A549 (cell line): Measurements from ENCODE around the gene PTGER3. TPM values are rescaled to one million over a fixed set of nuclear protein-coding genes. Genes with fewer than 3 reads are reported as not detected.

Experiments used
- ATAC-seq, 2 experiments: fragments of 200-7000 bp in 1 of 2; fragments of >200 bp in 1 of 2; cut with Nextera tagmentation in 1 of 2; cut with Tn5 transposase in 1 of 2; 3 replicates each; pipeline versions ENCODE4 v1.8.0 to v1.9.1; 2018 to 2020; ENCODE audit warnings: mild to moderate bottlenecking in 1 of 2, moderate library complexity in 1 of 2
- CTCF ChIA-PET: fragments of 300-600 bp; sonication (Branson Sonifier 250); formaldehyde crosslinking; extraction: SDS; loops from one replicate; lab custom pipeline; 2021; ENCODE audit warnings: antibody characterized with exemption, inconsistent platforms; lab: Yijun Ruan, JAX
- POLR2A ChIA-PET: fragments of 350-600 bp; formaldehyde crosslinking; extraction: SDS; loops from one replicate; lab custom pipeline; 2021; ENCODE audit warnings: antibody characterized with exemption, inconsistent platforms; lab: Yijun Ruan, JAX
- DNase-seq, 2 experiments: peaks; one replicate each; pipeline versions ENCODE4 v3.0.0 to v3.0.0-alpha.2; 2011 to 2016; ENCODE audit warnings: low read depth in 1 of 2, low spot score in 1 of 2
- FAIRE-seq: peaks from 2 replicates; lab custom pipeline; 2011; peaks lifted over from hg19 to GRCh38; lab: Jason Lieb, UNC
- H3K27ac ChIP-seq, 2 experiments: fragments of >200 bp; sonication (Bioruptor Twin); formaldehyde crosslinking; 3 replicates each; pipeline ENCODE4 v1.5.1; 2016 to 2017
- H3K4me1 ChIP-seq: fragments of >200 bp; sonication (Bioruptor Twin); formaldehyde crosslinking; 3 replicates; pipeline ENCODE4 v1.6.1; 2016
- H3K4me2 ChIP-seq: fragments of >200 bp; sonication (Bioruptor Twin); formaldehyde crosslinking; 3 replicates; pipeline ENCODE4 v1.6.1; 2016
- H3K4me3 ChIP-seq: fragments of >200 bp; sonication (Bioruptor Twin); formaldehyde crosslinking; 3 replicates; pipeline ENCODE4 v1.5.1; 2016
- H3K9me3 ChIP-seq: fragments of >200 bp; sonication (Bioruptor Twin); formaldehyde crosslinking; 3 replicates; pipeline ENCODE4 v1.6.1; 2016
- CBX2 ChIP-seq: fragments of 200-600 bp; sonication (generic); IDR thresholded peaks from 2 replicates; pipeline ENCODE4 v1.6.1; 2016; ENCODE audit warnings: low read depth, mild to moderate bottlenecking, borderline replicate concordance
- CBX8 ChIP-seq: fragments of 200-600 bp; sonication (generic); IDR thresholded peaks from 2 replicates; pipeline ENCODE4 v1.6.1; 2016
- CEBPB ChIP-seq, 2 experiments: fragments of >200 bp in 1 of 2; sonication (Bioruptor Twin) in 1 of 2; formaldehyde crosslinking in 1 of 2; IDR thresholded peaks; 2 replicates each; pipeline ENCODE4 v1.6.1; 2012 to 2016
- CHD2 ChIP-seq: fragments of 150-350 bp; IDR thresholded peaks from 2 replicates; pipeline ENCODE4 v1.6.1; 2014; ENCODE audit warnings: low read length; ENCODE audit not compliant: partially characterized antibody
- FOSL2 ChIP-seq, 2 experiments: fragments of 450-650 bp in 1 of 2; fragments of >200 bp in 1 of 2; sonication (Bioruptor Twin) in 1 of 2; formaldehyde crosslinking; IDR thresholded peaks; 2 replicates each; pipeline versions ENCODE4 v1.5.0 to v1.6.1; 2016 to 2020; ENCODE audit warnings: mild to moderate bottlenecking in 1 of 2, moderate library complexity in 1 of 2
- FOXS1 ChIP-seq: fragments of 250-450 bp; sonication (Bioruptor Pico); IDR thresholded peaks from 2 replicates; pipeline ENCODE4 v1.5.0; 2020; ENCODE audit warnings: mild to moderate bottlenecking, moderate library complexity
- HDAC2 ChIP-seq: fragments of 200-600 bp; sonication (generic); IDR thresholded peaks from 2 replicates; pipeline ENCODE4 v1.6.1; 2016
- KDM1A ChIP-seq: fragments of 200-600 bp; sonication (generic); IDR thresholded peaks from 2 replicates; pipeline ENCODE4 v1.6.1; 2016; ENCODE audit warnings: low read depth, mild to moderate bottlenecking
- MAFK ChIP-seq: fragments of 450-650 bp; IDR thresholded peaks from 2 replicates; pipeline ENCODE4 v1.6.1; 2014; ENCODE audit not compliant: partially characterized antibody
- MAZ ChIP-seq: fragments of 150-350 bp; IDR thresholded peaks from 2 replicates; pipeline ENCODE4 v1.6.1; 2014; ENCODE audit warnings: antibody characterized with exemption, low read depth, low read length, borderline replicate concordance
- NPAS2 ChIP-seq: fragments of 250-450 bp; sonication (Bioruptor Pico); IDR thresholded peaks from 2 replicates; pipeline ENCODE4 v1.8.0; 2022; ENCODE audit warnings: mild to moderate bottlenecking, moderate library complexity, borderline replicate concordance
- POLR2AphosphoS2 ChIP-seq: conservative IDR thresholded peaks from 2 replicates; pipeline ENCODE4 v1.6.1; 2012; ENCODE audit warnings: low read length, improper control_type of control experiment, inconsistent platforms
- RNF2 ChIP-seq: fragments of 200-600 bp; sonication (generic); IDR thresholded peaks from 2 replicates; pipeline ENCODE4 v1.6.1; 2016; ENCODE audit warnings: low read depth, mild to moderate bottlenecking, antibody characterized with exemption, moderate library complexity, borderline replicate concordance
- SREBF2 ChIP-seq: fragments of 450-650 bp; IDR thresholded peaks from 2 replicates; pipeline ENCODE4 v1.6.1; 2014; ENCODE audit warnings: mild to moderate bottlenecking, moderate library complexity
- TFCP2L1 ChIP-seq: fragments of 250-450 bp; sonication (Bioruptor Pico); IDR thresholded peaks from 2 replicates; pipeline ENCODE4 v1.5.0; 2021; ENCODE audit warnings: mild to moderate bottlenecking
- ZSCAN20 ChIP-seq: fragments of 250-450 bp; sonication (Bioruptor Pico); IDR thresholded peaks from 2 replicates; pipeline ENCODE4 v1.8.0; 2022; ENCODE audit warnings: mild to moderate bottlenecking, moderate library complexity
- WGBS: methylation state at CpG from one replicate; pipeline ENCODE4 v1.1.6; 2017; ENCODE audit errors: missing lambda C conversion rate; 5-methylcytosine and 5-hydroxymethylcytosine counted together
- polyA plus RNA-seq, 4 experiments: library from polyadenylated mRNA; depleted of rRNA in 3 of 4; stranded (reverse); fragments of >200 nt; fragmentation: RNase III in 1 of 4; extraction: RNeasy Plus Mini Kit Qiagen cat#74134 plus additional on column Dnase treatment in 1 of 4; gene quantifications; 2 replicates in 3 of 4; 3 replicates in 1 of 4; pipeline ENCODE4 v1.2.3, GENCODE V29; 2011 to 2017
- TF ChIP-seq, protein P1 (sequence below): IDR thresholded peaks from 2 replicates; pipeline ENCODE4 v1.6.1; 2012
- TF ChIP-seq, protein P2 (sequence below): fragments of 250-450 bp; sonication (Bioruptor Pico); IDR thresholded peaks from 2 replicates; pipeline ENCODE4 v1.5.0; 2020; ENCODE audit warnings: low read depth, mild to moderate bottlenecking, moderate library complexity
- TF ChIP-seq, protein P3 (sequence below): fragments of 450-650 bp; IDR thresholded peaks from 2 replicates; pipeline ENCODE4 v1.6.1; 2014; ENCODE audit warnings: antibody characterized with exemption
- TF ChIP-seq, protein P4 (sequence below): IDR thresholded peaks from 2 replicates; pipeline ENCODE4 v1.6.1; 2012

The PTGER3 gene
- polyA plus RNA-seq, 2 of the 4 experiments (the other 2 are of a cell fraction), result not detected

DNA sequence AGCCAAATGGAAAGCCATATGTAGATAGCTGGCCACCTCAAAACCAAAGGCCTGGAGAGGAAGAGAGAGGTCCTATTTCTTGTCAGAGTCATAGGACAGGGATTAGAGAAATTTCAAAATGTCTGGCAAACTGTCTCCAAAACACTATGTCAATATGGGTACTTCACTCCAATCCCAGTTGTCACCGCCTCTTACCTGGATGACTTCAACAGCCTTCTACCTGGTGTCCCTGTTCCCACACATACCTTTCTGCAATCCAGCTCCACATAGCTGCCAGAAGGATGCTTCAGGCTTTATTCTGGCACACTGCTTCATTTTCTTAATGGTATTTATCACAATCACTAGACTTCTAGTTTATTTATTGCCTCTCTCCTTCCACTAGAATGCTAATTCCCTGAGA, 14.5 kb downstream of the PTGER3 start (continued):
- TF ChIP-seq CHD2 (no peak), POLR2AphosphoS2 (no peak), CBX2 (no peak), CBX8 (no peak)

DNA sequence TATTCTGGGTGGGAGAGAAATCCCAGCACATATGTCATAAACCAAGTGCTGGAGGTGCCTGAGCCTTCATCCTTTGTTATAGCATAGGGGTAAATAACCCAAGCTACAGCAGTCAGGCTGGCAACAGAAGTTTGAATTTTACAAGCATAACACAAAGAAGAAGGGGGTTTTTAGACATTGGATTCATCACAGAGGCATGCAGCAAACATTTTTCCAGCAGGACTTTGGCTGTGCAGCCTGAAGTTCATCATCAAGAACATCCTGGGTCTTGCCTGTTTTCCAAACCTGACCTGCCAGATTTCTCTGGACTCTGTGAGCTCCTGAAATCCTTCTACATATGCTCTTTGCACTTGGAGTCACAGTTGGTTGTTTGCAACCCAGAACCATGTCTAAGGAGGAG, 16.2 kb downstream of the PTGER3 start:
- no peak for DNase-seq
- ATAC-seq, result no peak
- TF ChIP-seq MAFK, result no peak
- TF ChIP-seq NPAS2, result no peak
- no peaks in the 10 kb centered on the region for H3K4me1 ChIP-seq
- no peak overlapping the region for H3K4me2 ChIP-seq
- H3K9me3 ChIP-seq, result no peaks in the 10 kb centered on the region
- no peak overlapping the region for H3K4me3 ChIP-seq
- FAIRE-seq, result no peak
- no peak overlapping the region for H3K27ac ChIP-seq
- ChIA-PET CTCF (no interaction called here), POLR2A (no interaction called here)

DNA sequence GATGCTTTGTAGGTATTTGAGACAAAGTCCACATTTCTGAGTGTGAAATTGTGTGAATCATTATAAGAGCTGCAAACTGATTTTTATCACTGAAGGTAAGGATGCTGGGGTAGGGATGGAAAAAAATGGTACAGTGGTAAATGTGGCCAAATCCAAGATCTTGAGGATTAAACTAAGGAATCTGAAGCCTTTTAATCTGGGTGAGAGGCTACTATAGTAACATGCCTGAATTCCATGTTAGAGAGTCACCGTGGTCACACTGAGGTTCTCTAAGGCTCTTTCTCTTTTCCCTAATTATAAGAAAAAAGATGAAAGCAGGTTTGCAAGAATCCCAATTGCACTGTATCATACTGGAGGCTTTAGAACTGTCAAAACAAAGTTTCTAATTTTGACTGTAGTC, 17.6 kb downstream of the PTGER3 start:
- POLR2A ChIA-PET, result no interaction called here
- TF ChIP-seq, protein P1, sequence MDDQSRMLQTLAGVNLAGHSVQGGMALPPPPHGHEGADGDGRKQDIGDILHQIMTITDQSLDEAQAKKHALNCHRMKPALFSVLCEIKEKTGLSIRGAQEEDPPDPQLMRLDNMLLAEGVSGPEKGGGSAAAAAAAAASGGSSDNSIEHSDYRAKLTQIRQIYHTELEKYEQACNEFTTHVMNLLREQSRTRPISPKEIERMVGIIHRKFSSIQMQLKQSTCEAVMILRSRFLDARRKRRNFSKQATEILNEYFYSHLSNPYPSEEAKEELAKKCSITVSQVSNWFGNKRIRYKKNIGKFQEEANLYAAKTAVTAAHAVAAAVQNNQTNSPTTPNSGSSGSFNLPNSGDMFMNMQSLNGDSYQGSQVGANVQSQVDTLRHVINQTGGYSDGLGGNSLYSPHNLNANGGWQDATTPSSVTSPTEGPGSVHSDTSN, result no peak
- TF ChIP-seq CBX8 (no peak), SREBF2 (no peak), CEBPB (IDR thresholded peaks at IDR 0.05) (no peak), FOSL2 (IDR thresholded peaks at IDR 0.05) (no peak), FOSL2 (CRISPR knock-in tag; IDR thresholded peaks at IDR 0.05) (no peak)
- FAIRE-seq (no peak), ATAC-seq (no peak), DNase-seq (no peak)
- CTCF ChIA-PET, result no interaction called here
- WGBS, result 27% methylated on average over 1 of the region's 1 CpG
- no peak overlapping the region for H3K4me3 ChIP-seq
- H3K4me2 ChIP-seq, result no peak overlapping the region
- no peaks in the 10 kb centered on the region for H3K4me1 ChIP-seq
- H3K9me3 ChIP-seq, result no peaks in the 10 kb centered on the region
- H3K27ac ChIP-seq, result no peak overlapping the region

DNA sequence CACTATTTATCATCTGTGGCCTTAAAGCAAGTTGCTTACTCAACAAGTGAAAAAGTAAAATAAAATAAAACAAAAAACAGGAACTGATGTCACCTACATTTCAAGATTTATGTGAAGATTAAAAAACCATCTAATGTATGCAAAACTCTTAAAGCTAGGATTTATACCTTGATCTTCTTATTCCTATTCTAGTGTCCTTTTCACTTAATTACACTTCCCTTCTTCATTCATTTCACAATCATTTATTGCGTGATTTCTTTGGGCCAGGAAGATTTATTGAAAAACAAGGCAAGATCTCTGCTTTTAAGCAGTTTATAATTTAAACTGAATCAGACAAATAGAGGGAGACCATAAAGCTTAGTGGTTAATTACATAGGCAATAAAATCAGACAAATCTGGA, 18.6 kb downstream of the PTGER3 start:
- no peak for TF ChIP-seq MAZ
- TF ChIP-seq ZSCAN20 (CRISPR knock-in tag), result no peak
- TF ChIP-seq, protein P2, sequence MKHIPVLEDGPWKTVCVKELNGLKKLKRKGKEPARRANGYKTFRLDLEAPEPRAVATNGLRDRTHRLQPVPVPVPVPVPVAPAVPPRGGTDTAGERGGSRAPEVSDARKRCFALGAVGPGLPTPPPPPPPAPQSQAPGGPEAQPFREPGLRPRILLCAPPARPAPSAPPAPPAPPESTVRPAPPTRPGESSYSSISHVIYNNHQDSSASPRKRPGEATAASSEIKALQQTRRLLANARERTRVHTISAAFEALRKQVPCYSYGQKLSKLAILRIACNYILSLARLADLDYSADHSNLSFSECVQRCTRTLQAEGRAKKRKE, result no peak
- TF ChIP-seq, protein P3, sequence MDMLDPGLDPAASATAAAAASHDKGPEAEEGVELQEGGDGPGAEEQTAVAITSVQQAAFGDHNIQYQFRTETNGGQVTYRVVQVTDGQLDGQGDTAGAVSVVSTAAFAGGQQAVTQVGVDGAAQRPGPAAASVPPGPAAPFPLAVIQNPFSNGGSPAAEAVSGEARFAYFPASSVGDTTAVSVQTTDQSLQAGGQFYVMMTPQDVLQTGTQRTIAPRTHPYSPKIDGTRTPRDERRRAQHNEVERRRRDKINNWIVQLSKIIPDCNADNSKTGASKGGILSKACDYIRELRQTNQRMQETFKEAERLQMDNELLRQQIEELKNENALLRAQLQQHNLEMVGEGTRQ, result no peak
- no peak for TF ChIP-seq HDAC2
- TF ChIP-seq FOXS1 (CRISPR knock-in tag), result no peak
- TF ChIP-seq KDM1A, result no peak
- no peak for TF ChIP-seq TFCP2L1 (CRISPR knock-in tag)
- TF ChIP-seq, protein P4, sequence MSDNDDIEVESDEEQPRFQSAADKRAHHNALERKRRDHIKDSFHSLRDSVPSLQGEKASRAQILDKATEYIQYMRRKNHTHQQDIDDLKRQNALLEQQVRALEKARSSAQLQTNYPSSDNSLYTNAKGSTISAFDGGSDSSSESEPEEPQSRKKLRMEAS, result no peak
- TF ChIP-seq FOSL2 (IDR thresholded peaks at IDR 0.05), result no peak
- TF ChIP-seq FOSL2 (CRISPR knock-in tag; IDR thresholded peaks at IDR 0.05), result no peak
- TF ChIP-seq RNF2, result no peak
- TF ChIP-seq, all 56 proteins: peak for 0
- Histone ChIP-seq H3K4me2 (no peak overlapping the region), H3K9me3 (no peaks in the 10 kb centered on the region), H3K4me1 (no peaks in the 10 kb centered on the region), H3K4me3 (no peak overlapping the region), H3K27ac (no peak overlapping the region)
- ATAC-seq (no peak), FAIRE-seq (no peak), DNase-seq (no peak)
- WGBS, result 16% methylated on average over 1 of the region's 1 CpG
- ChIA-PET CTCF (no interaction called here), POLR2A (no interaction called here)
